ENCODE results near the gene MSX1.

Gene MSX1

GRCh38 chr4:4874254-4874653, 14.8 kb downstream of the MSX1 start:
- no peaks in the 10 kb centered on the region for H3K36me3 ChIP-seq (ENCODE audit: control insufficient read depth in 5 of 5, insufficient read depth in 5 of 5, low read length in 5 of 5)
- no peak overlapping the region for H3K4me3 ChIP-seq (ENCODE audit: low read depth in 1 of 5, low read length in 5 of 5)
- peaks cover 0 to 27% (median 11%) of the 10 kb centered on the region in 5 donors for H3K4me1 ChIP-seq (ENCODE audit: control insufficient read depth in 5 of 5, insufficient read depth in 5 of 5, low read length in 5 of 5)
- H3K27me3 ChIP-seq (ENCODE audit: control insufficient read depth in 5 of 5, insufficient read depth in 4 of 5, low read length in 5 of 5) = peaks cover 47 to 78% (median 61%) of the 10 kb centered on the region in 5 donors
- H3K27ac ChIP-seq (ENCODE audit: low read depth, low read length) = no peak overlapping the region
- no peak overlapping the region for H3K9ac ChIP-seq (ENCODE audit: low read length in 5 of 5)
- no peaks in the 10 kb centered on the region for H3K9me3 ChIP-seq (ENCODE audit: control insufficient read depth in 5 of 5, low read length in 5 of 5)

DNA sequence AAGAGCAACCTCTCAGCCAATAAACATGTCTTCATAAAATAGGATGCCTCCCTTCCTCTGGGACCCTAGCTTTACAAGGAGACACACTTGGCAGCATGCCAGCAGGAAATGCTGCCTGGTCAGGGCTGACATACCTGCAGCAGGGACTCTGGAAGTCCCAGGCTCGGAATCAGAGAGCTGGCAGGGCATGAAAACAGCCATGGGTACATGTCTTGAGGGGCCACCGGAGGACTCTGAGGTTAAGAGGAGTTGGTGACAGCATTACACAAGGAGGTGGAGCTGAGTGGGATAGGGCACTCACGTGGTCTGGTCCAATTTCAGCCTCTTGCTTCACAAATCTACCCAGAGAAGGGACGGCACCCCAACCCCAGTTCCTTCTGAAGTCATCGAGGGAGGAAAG, 15.7 kb downstream of the MSX1 start:
- Histone ChIP-seq H3K4me3 (ENCODE audit: low read depth in 1 of 5, low read length in 5 of 5) (no peak overlapping the region), H3K9ac (ENCODE audit: low read length in 5 of 5) (no peak overlapping the region), H3K27ac (ENCODE audit: low read depth, low read length) (no peak overlapping the region), H3K4me1 (ENCODE audit: control insufficient read depth in 5 of 5, insufficient read depth in 5 of 5, low read length in 5 of 5) (peaks cover 0 to 22% (median 13%) of the 10 kb centered on the region in 5 donors), H3K36me3 (ENCODE audit: control insufficient read depth in 5 of 5, insufficient read depth in 5 of 5, low read length in 5 of 5) (no peaks in the 10 kb centered on the region), H3K9me3 (ENCODE audit: control insufficient read depth in 5 of 5, low read length in 5 of 5) (no peaks in the 10 kb centered on the region), H3K27me3 (ENCODE audit: control insufficient read depth in 5 of 5, insufficient read depth in 4 of 5, low read length in 5 of 5) (peaks cover 38 to 70% (median 56%) of the 10 kb centered on the region in 5 donors)

GRCh38 chr4:4875611-4876010, 16.1 kb downstream of the MSX1 start:
- H3K27ac ChIP-seq (ENCODE audit: low read depth, low read length) = no peak overlapping the region
- no peak overlapping the region for H3K9ac ChIP-seq (ENCODE audit: low read length in 5 of 5)
- peaks cover 33 to 65% (median 51%) of the 10 kb centered on the region in 5 donors for H3K27me3 ChIP-seq (ENCODE audit: control insufficient read depth in 5 of 5, insufficient read depth in 4 of 5, low read length in 5 of 5)
- H3K9me3 ChIP-seq (ENCODE audit: control insufficient read depth in 5 of 5, low read length in 5 of 5) = no peaks in the 10 kb centered on the region
- no peak overlapping the region for H3K4me3 ChIP-seq (ENCODE audit: low read depth in 1 of 5, low read length in 5 of 5)
- no peaks in the 10 kb centered on the region for H3K36me3 ChIP-seq (ENCODE audit: control insufficient read depth in 5 of 5, insufficient read depth in 5 of 5, low read length in 5 of 5)
- H3K4me1 ChIP-seq (ENCODE audit: control insufficient read depth in 5 of 5, insufficient read depth in 5 of 5, low read length in 5 of 5) = peaks cover 0 to 18% (median 9%) of the 10 kb centered on the region in 5 donors

DNA sequence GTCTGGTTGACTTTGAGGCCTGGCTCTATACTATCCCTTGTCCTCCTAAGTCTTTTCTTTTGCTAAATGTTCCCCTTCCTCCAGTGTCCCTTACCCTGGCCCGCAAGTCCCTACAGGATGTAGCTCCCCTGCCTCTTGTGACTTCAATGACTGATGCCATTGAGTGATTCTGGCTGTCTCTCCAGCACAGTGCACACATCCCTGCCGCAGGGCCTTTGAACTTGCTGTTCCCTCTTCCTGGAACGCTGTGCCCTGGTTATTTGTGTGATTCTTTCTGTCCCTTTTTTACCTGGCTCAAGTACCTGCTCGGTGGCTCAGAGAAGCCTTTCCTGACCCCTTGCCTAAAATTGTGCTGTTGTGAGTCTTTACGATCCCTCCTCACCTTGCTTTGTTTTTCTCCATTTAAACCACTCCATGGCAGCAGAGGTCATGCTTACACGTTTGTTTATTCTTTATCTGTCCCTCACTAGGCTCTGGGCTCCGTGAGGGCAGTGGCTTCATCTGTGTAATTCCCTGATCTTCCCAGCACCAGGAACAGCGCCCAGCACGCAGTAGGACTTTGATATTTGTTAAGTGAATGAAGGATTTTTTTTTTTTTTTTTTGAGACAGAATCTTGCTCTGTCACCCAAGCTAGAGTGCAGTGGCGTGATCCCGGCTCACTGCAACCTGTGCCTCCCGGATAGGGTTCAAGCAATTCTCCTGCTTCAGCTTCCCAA, 17.6 kb downstream of the MSX1 start:
- H3K36me3 ChIP-seq (ENCODE audit: control insufficient read depth in 5 of 5, insufficient read depth in 5 of 5, low read length in 5 of 5) = no peaks in the 10 kb centered on the region
- H3K27me3 ChIP-seq (ENCODE audit: control insufficient read depth in 5 of 5, insufficient read depth in 4 of 5, low read length in 5 of 5) = peaks cover 20 to 52% (median 36%) of the 10 kb centered on the region in 5 donors
- no peak overlapping the region for H3K9ac ChIP-seq (ENCODE audit: low read length in 5 of 5)
- H3K4me3 ChIP-seq (ENCODE audit: low read depth in 1 of 5, low read length in 5 of 5) = no peak overlapping the region
- no peak overlapping the region for H3K27ac ChIP-seq (ENCODE audit: low read depth, low read length)
- H3K9me3 ChIP-seq (ENCODE audit: control insufficient read depth in 5 of 5, low read length in 5 of 5) = no peaks in the 10 kb centered on the region
- H3K4me1 ChIP-seq (ENCODE audit: control insufficient read depth in 5 of 5, insufficient read depth in 5 of 5, low read length in 5 of 5) = peaks cover 0 to 7% (median 3%) of the 10 kb centered on the region in 5 donors

DNA sequence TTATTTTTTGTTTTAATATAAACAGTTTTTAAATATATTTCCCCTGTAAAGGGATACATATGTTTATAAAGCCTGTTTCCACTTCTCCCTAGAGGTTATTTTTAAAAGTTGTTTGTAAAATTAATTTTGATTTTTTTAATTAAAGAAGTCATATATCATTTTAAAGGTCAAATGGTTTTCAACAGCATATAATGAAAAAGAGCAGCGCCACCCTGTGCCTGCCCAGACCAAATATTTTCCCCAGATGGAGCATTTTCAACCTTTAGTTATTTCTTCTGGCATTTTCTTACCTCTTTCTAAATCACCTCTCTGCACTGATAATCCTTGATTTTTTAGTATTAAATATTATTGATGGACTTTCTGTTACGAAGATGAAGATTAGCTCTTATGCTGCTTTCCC, 21.0 kb downstream of the MSX1 start:
- H3K9ac ChIP-seq (ENCODE audit: low read length in 5 of 5) = no peak overlapping the region
- peaks cover 0 to 20% (median 7%) of the 10 kb centered on the region in 5 donors for H3K27me3 ChIP-seq (ENCODE audit: control insufficient read depth in 5 of 5, insufficient read depth in 4 of 5, low read length in 5 of 5)
- H3K4me3 ChIP-seq (ENCODE audit: low read depth in 1 of 5, low read length in 5 of 5) = no peak overlapping the region
- no peak overlapping the region for H3K27ac ChIP-seq (ENCODE audit: low read depth, low read length)
- H3K4me1 ChIP-seq (ENCODE audit: control insufficient read depth in 5 of 5, insufficient read depth in 5 of 5, low read length in 5 of 5) = peaks cover 0 to 3% (median 0%) of the 10 kb centered on the region in 5 donors
- no peaks in the 10 kb centered on the region for H3K36me3 ChIP-seq (ENCODE audit: control insufficient read depth in 5 of 5, insufficient read depth in 5 of 5, low read length in 5 of 5)
- no peaks in the 10 kb centered on the region for H3K9me3 ChIP-seq (ENCODE audit: control insufficient read depth in 5 of 5, low read length in 5 of 5)

DNA sequence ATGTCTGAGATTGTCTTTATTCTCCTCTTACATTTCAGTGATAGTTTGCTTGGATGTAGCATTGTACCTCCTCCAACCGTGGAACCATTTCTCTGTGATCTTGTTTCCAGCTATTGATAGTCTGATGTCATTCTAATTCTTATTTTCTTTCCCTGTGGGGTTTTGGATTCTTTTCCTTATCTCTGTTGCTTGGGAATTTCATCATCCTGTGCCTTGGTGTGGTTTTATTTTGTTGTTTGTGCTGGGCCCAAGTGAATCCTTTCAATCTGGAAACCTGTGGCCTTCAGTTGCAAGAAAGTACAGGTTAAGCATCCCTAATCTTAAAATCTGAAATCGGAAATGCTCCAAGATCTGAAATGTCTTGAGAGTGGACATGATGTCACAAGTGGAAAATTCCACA, 22.0 kb downstream of the MSX1 start:
- H3K36me3 ChIP-seq (ENCODE audit: control insufficient read depth in 5 of 5, insufficient read depth in 5 of 5, low read length in 5 of 5) = no peaks in the 10 kb centered on the region
- peaks cover 0 to 3% (median 0%) of the 10 kb centered on the region in 5 donors for H3K4me1 ChIP-seq (ENCODE audit: control insufficient read depth in 5 of 5, insufficient read depth in 5 of 5, low read length in 5 of 5)
- no peaks in the 10 kb centered on the region for H3K9me3 ChIP-seq (ENCODE audit: control insufficient read depth in 5 of 5, low read length in 5 of 5)
- no peak overlapping the region for H3K9ac ChIP-seq (ENCODE audit: low read length in 5 of 5)
- no peak overlapping the region for H3K4me3 ChIP-seq (ENCODE audit: low read depth in 1 of 5, low read length in 5 of 5)
- H3K27ac ChIP-seq (ENCODE audit: low read depth, low read length) = no peak overlapping the region
- H3K27me3 ChIP-seq (ENCODE audit: control insufficient read depth in 5 of 5, insufficient read depth in 4 of 5, low read length in 5 of 5) = peaks cover 0 to 17% (median 3%) of the 10 kb centered on the region in 5 donors

DNA sequence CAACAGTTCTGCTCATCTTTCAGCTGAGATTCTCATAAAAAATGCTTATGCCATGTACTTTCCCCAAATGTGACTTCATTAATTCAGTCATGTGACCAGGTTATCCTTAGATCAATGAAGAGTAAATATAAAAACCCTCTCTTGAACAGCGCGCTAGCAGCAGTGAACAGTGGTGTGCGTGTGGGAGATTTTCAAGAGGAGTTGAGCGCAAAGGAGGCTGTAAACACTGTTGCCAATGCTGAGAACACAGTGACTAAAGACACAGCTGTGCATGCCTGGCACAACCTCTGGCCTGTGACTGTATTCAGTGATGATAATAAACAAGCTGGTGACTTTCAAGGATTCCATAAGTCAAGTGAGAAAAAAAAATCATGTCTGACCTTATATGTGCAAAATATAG, 25.1 kb downstream of the MSX1 start:
- Histone ChIP-seq H3K9ac (ENCODE audit: low read length in 5 of 5) (no peak overlapping the region), H3K27me3 (ENCODE audit: control insufficient read depth in 5 of 5, insufficient read depth in 4 of 5, low read length in 5 of 5) (peaks cover 0 to 6% (median 2%) of the 10 kb centered on the region in 5 donors), H3K4me1 (ENCODE audit: control insufficient read depth in 5 of 5, insufficient read depth in 5 of 5, low read length in 5 of 5) (peaks cover 0 to 3% (median 0%) of the 10 kb centered on the region in 5 donors), H3K4me3 (ENCODE audit: low read depth in 1 of 5, low read length in 5 of 5) (no peak overlapping the region), H3K27ac (ENCODE audit: low read depth, low read length) (no peak overlapping the region), H3K9me3 (ENCODE audit: control insufficient read depth in 5 of 5, low read length in 5 of 5) (no peaks in the 10 kb centered on the region), H3K36me3 (ENCODE audit: control insufficient read depth in 5 of 5, insufficient read depth in 5 of 5, low read length in 5 of 5) (no peaks in the 10 kb centered on the region)

- H3K4me1 ChIP-seq (ENCODE audit: control insufficient read depth in 5 of 5, insufficient read depth in 5 of 5, low read length in 5 of 5) = no peaks in the 10 kb centered on the region
- H3K27ac ChIP-seq (ENCODE audit: low read depth, low read length) = no peak overlapping the region
- H3K27me3 ChIP-seq (ENCODE audit: control insufficient read depth in 5 of 5, insufficient read depth in 4 of 5, low read length in 5 of 5) = peaks cover 0 to 4% (median 0%) of the 10 kb centered on the region in 5 donors
- H3K4me3 ChIP-seq (ENCODE audit: low read depth in 1 of 5, low read length in 5 of 5) = no peak overlapping the region
- no peaks in the 10 kb centered on the region for H3K36me3 ChIP-seq (ENCODE audit: control insufficient read depth in 5 of 5, insufficient read depth in 5 of 5, low read length in 5 of 5)
- H3K9ac ChIP-seq (ENCODE audit: low read length in 5 of 5) = no peak overlapping the region
- no peaks in the 10 kb centered on the region for H3K9me3 ChIP-seq (ENCODE audit: control insufficient read depth in 5 of 5, low read length in 5 of 5)
These were observed 28.0 kb downstream of the MSX1 start for GRCh38 chr4:4887426-4887825.

DNA sequence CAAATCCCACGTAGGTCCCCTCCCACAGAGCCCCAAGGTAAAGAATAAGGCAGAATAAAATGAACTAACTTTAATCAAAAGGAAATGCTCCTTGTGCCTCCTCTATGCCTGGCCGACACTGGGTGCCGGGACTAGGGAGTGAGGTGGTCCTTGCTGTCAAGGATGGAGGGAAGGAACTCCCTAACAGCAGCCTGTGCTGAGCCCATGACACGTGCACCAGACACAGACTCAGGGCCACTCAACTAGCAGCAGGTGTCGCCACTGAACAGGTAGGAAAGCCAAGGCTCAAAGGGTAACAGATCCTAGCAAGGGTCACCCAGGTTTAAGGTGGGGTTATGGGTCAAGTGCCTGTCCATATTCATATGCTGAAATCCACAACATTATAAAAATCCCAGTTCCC, 29.2 kb downstream of the MSX1 start:
- Histone ChIP-seq H3K27me3 (ENCODE audit: control insufficient read depth in 5 of 5, insufficient read depth in 4 of 5, low read length in 5 of 5) (peaks cover 0 to 4% (median 0%) of the 10 kb centered on the region in 5 donors), H3K27ac (ENCODE audit: low read depth, low read length) (no peak overlapping the region), H3K9ac (ENCODE audit: low read length in 5 of 5) (no peak overlapping the region), H3K4me1 (ENCODE audit: control insufficient read depth in 5 of 5, insufficient read depth in 5 of 5, low read length in 5 of 5) (no peaks in the 10 kb centered on the region), H3K4me3 (ENCODE audit: low read depth in 1 of 5, low read length in 5 of 5) (no peak overlapping the region), H3K36me3 (ENCODE audit: control insufficient read depth in 5 of 5, insufficient read depth in 5 of 5, low read length in 5 of 5) (no peaks in the 10 kb centered on the region), H3K9me3 (ENCODE audit: control insufficient read depth in 5 of 5, low read length in 5 of 5) (no peaks in the 10 kb centered on the region)

DNA sequence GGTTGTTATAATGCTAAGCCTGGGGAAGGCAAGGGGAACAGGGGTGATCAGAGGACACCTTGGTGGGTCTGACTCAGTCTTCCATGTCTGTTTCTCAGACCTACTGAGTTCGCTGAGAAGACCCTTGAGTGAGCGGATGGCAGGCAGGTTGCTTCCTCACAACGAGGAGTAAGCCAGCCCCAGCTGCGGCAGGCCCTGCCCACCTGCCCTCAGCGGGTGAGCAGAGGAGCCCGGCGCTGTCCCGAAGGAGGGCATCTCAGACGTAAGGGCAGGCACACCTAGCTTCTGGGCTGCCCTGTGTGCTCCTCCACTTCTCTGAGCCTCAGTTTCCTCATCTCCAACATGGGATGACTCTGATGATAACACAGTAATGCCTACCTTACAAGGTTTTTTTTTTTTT, 30.3 kb downstream of the MSX1 start:
- Histone ChIP-seq H3K36me3 (ENCODE audit: control insufficient read depth in 5 of 5, insufficient read depth in 5 of 5, low read length in 5 of 5) (no peaks in the 10 kb centered on the region), H3K9me3 (ENCODE audit: control insufficient read depth in 5 of 5, low read length in 5 of 5) (no peaks in the 10 kb centered on the region), H3K4me3 (ENCODE audit: low read depth in 1 of 5, low read length in 5 of 5) (no peak overlapping the region), H3K27me3 (ENCODE audit: control insufficient read depth in 5 of 5, insufficient read depth in 4 of 5, low read length in 5 of 5) (peaks cover 0 to 4% (median 0%) of the 10 kb centered on the region in 5 donors), H3K9ac (ENCODE audit: low read length in 5 of 5) (no peak overlapping the region), H3K27ac (ENCODE audit: low read depth, low read length) (no peak overlapping the region), H3K4me1 (ENCODE audit: control insufficient read depth in 5 of 5, insufficient read depth in 5 of 5, low read length in 5 of 5) (no peaks in the 10 kb centered on the region)

All from subcutaneous abdominal adipose tissue (tissue), 5 donors.